ENCODE data around the gene EFHD2. TPM values are rescaled to one million over a fixed set of nuclear protein-coding genes. Genes with fewer than 3 reads are reported as not detected.

EFHD2 gene
- total RNA-seq, 4 donors from 2014 or later, result 84.2 to 236 (median 196) TPM

- no peak overlapping the region for H3K27ac ChIP-seq
- no peaks in the 10 kb centered on the region for H3K27me3 ChIP-seq
- H3K4me3 ChIP-seq, result no peak overlapping the region
- H3K36me3 ChIP-seq, result no peaks in the 10 kb centered on the region
- TF ChIP-seq POLR2A (IDR thresholded peaks at IDR 0.05) (no peak), CTCF (IDR thresholded peaks at IDR 0.05) (no peak)
- no peak for DNase-seq
- no peaks in the 10 kb centered on the region for H3K4me1 ChIP-seq
- no peaks in the 10 kb centered on the region for H3K9me3 ChIP-seq
These were observed 36.5 kb downstream of the EFHD2 start for GRCh38 chr1:15446212-15446611.

- TF ChIP-seq POLR2A (IDR thresholded peaks at IDR 0.05) (no peak), CTCF (IDR thresholded peaks at IDR 0.05) (no peak)
- no peak overlapping the region for H3K4me3 ChIP-seq
- H3K27ac ChIP-seq, result no peak overlapping the region
- H3K9me3 ChIP-seq, result no peaks in the 10 kb centered on the region
- no peaks in the 10 kb centered on the region for H3K36me3 ChIP-seq
- no peak for DNase-seq
- H3K27me3 ChIP-seq, result no peaks in the 10 kb centered on the region
- no peaks in the 10 kb centered on the region for H3K4me1 ChIP-seq
These were observed 39.3 kb downstream of the EFHD2 start for GRCh38 chr1:15448877-15449462.

GRCh38 chr1:15449567-15449966 is 39.9 kb downstream of the EFHD2 start:
- Histone ChIP-seq H3K4me3 (no peak overlapping the region), H3K27ac (no peak overlapping the region)
- TF ChIP-seq CTCF (IDR thresholded peaks at IDR 0.05), result no peak
- TF ChIP-seq POLR2A (IDR thresholded peaks at IDR 0.05), result no peak

GRCh38 chr1:15451014-15451722 is 41.5 kb downstream of the EFHD2 start:
- no peak overlapping the region for H3K27ac ChIP-seq
- no peaks in the 10 kb centered on the region for H3K4me1 ChIP-seq

More at GRCh38 chr1:15449567-15449966, 39.9 kb downstream of the EFHD2 start:
- no peak for DNase-seq
- Histone ChIP-seq H3K36me3 (no peaks in the 10 kb centered on the region), H3K9me3 (no peaks in the 10 kb centered on the region), H3K4me1 (no peaks in the 10 kb centered on the region), H3K27me3 (no peaks in the 10 kb centered on the region)

GRCh38 chr1:15452216-15452615 is 42.5 kb downstream of the EFHD2 start:
- H3K36me3 ChIP-seq, result no peaks in the 10 kb centered on the region
- no peaks in the 10 kb centered on the region for H3K4me1 ChIP-seq
- no peak for DNase-seq
- no peaks in the 10 kb centered on the region for H3K9me3 ChIP-seq
- no peak overlapping the region for H3K27ac ChIP-seq
- no peak overlapping the region for H3K4me3 ChIP-seq
- H3K27me3 ChIP-seq, result no peaks in the 10 kb centered on the region
- TF ChIP-seq CTCF (IDR thresholded peaks at IDR 0.05) (no peak), POLR2A (IDR thresholded peaks at IDR 0.05) (no peak)

More at GRCh38 chr1:15451014-15451722, 41.5 kb downstream of the EFHD2 start:
- Histone ChIP-seq H3K36me3 (no peaks in the 10 kb centered on the region), H3K9me3 (no peaks in the 10 kb centered on the region), H3K27me3 (no peaks in the 10 kb centered on the region), H3K4me3 (no peak overlapping the region)
- TF ChIP-seq CTCF (IDR thresholded peaks at IDR 0.05), result no peak
- TF ChIP-seq POLR2A (IDR thresholded peaks at IDR 0.05), result no peak
- DNase-seq, result no peak

All from Peyer's patch (tissue), 4 donors.